ENCODE data around the gene NREP.

Gene NREP

DNA sequence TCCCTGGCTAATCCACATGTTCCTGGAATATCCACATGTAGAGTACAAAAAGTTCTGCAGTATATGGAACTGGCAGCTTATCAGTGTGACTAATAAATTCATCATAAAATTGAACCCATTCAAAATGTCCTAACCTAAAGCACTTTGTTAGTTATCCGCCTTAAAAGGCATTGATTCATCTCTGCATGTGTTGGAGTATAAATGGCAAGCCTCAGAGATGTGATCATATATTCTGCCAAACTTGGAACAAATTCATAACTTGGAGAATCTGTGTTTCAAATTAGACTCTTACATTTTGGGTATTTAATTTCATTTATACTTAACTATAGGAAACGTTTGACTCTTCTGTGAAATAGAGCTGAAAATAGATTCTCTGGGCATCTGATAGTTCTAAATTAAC is 25.2 kb upstream of the NREP start:
- no peaks in the 10 kb centered on the region for H3K27me3 ChIP-seq (ENCODE audit: insufficient read depth, low read depth, severe bottlenecking)
- no peaks in the 10 kb centered on the region for H3K36me3 ChIP-seq
- no peaks in the 10 kb centered on the region for H3K9me3 ChIP-seq (ENCODE audit: severe bottlenecking)
- TF ChIP-seq, protein P1, sequence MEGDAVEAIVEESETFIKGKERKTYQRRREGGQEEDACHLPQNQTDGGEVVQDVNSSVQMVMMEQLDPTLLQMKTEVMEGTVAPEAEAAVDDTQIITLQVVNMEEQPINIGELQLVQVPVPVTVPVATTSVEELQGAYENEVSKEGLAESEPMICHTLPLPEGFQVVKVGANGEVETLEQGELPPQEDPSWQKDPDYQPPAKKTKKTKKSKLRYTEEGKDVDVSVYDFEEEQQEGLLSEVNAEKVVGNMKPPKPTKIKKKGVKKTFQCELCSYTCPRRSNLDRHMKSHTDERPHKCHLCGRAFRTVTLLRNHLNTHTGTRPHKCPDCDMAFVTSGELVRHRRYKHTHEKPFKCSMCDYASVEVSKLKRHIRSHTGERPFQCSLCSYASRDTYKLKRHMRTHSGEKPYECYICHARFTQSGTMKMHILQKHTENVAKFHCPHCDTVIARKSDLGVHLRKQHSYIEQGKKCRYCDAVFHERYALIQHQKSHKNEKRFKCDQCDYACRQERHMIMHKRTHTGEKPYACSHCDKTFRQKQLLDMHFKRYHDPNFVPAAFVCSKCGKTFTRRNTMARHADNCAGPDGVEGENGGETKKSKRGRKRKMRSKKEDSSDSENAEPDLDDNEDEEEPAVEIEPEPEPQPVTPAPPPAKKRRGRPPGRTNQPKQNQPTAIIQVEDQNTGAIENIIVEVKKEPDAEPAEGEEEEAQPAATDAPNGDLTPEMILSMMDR (IDR thresholded peaks at IDR 0.05; ENCODE audit: low read depth, low read length), result no peak
- no peak overlapping the region for H3K4me3 ChIP-seq (ENCODE audit: low read depth, low read length)
- no peak overlapping the region for H3K27ac ChIP-seq
- DNase-seq, result no peak

DNA sequence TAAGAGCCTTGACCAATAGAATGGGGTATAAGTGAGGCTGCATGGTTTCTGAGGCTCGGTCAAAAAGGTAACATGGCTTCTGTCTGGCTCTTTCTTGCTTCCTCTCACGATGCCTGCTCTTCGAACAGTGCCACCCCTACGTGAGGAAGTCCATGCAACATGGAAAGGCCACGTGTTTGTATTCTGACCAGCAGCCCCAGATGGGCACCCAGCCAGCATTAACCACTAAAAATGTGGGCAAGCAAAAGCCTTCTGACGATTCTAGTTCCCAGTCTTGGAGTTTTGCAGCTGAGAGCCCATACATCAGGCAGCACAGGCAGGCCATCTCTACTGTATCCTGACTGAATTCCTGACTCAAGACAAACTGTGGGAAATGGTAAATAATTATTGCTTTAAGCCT is 24.2 kb upstream of the NREP start:
- H3K27ac ChIP-seq, result no peak overlapping the region
- H3K36me3 ChIP-seq, result no peaks in the 10 kb centered on the region
- DNase-seq, result no peak
- TF ChIP-seq, protein P1 (IDR thresholded peaks at IDR 0.05; ENCODE audit: low read depth, low read length), result no peak
- no peak overlapping the region for H3K4me3 ChIP-seq (ENCODE audit: low read depth, low read length)
- no peaks in the 10 kb centered on the region for H3K27me3 ChIP-seq (ENCODE audit: insufficient read depth, low read depth, severe bottlenecking)
- no peaks in the 10 kb centered on the region for H3K9me3 ChIP-seq (ENCODE audit: severe bottlenecking)

DNA sequence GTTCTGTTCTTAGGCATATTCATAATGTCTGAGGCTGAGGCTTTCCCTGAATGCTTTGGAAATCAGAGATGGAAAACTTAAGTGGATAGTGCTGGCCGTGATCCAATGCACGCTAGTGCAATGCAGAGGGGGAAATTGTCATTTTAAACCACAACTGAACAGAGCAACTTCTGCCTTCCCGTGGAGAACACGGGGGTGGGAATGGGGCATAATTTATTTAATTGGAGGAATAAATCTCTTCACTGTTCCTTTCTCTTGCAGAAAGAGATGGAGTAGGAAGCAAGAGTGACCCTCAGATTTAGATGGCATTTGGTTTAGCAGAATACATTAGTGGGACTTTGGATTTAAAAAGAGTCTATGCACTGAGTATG is 22.9 kb upstream of the NREP start:
- Histone ChIP-seq H3K36me3 (no peaks in the 10 kb centered on the region), H3K27me3 (ENCODE audit: insufficient read depth, low read depth, severe bottlenecking) (no peaks in the 10 kb centered on the region), H3K27ac (no peak overlapping the region), H3K9me3 (ENCODE audit: severe bottlenecking) (no peaks in the 10 kb centered on the region), H3K4me3 (ENCODE audit: low read depth, low read length) (no peak overlapping the region)
- DNase-seq, result no peak
- TF ChIP-seq, protein P1 (IDR thresholded peaks at IDR 0.05; ENCODE audit: low read depth, low read length), result no peak

DNA sequence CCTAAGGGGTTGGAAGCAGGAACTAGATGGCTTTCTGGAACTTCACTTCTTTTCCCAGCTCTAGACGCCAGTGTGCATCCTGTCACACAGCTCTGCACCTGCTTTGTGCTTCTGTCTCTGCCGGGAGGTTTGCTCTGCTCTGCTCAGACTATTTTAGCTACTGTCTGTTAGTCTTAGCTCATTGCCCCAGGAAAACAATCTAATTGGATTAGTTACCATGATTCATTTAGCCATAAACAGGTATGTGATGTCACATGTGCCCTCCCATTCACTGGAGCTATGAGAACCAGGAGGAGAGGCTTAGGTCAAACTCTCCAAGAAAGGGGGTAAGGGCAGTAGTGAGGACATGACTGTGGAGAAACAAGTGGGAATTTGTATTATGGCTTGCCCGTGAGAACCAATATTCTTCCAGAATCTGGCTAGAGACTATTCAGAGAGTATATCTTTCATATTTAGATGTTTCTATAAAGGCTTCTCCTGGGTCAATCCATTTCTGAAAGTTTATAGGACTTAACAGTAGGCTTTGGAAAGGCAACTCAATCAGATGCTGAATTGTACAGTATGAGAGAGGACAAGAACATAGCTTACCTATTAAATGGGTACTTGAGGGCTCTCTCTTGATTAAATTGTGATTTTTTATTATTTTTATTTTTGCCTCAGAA is 22.4 kb upstream of the NREP start:
- Histone ChIP-seq H3K9me3 (ENCODE audit: severe bottlenecking) (no peaks in the 10 kb centered on the region), H3K4me3 (ENCODE audit: low read depth, low read length) (no peak overlapping the region), H3K27ac (no peak overlapping the region), H3K36me3 (no peaks in the 10 kb centered on the region), H3K27me3 (ENCODE audit: insufficient read depth, low read depth, severe bottlenecking) (no peaks in the 10 kb centered on the region)
- no peak for DNase-seq
- TF ChIP-seq, protein P1 (IDR thresholded peaks at IDR 0.05; ENCODE audit: low read depth, low read length), result no peak

DNA sequence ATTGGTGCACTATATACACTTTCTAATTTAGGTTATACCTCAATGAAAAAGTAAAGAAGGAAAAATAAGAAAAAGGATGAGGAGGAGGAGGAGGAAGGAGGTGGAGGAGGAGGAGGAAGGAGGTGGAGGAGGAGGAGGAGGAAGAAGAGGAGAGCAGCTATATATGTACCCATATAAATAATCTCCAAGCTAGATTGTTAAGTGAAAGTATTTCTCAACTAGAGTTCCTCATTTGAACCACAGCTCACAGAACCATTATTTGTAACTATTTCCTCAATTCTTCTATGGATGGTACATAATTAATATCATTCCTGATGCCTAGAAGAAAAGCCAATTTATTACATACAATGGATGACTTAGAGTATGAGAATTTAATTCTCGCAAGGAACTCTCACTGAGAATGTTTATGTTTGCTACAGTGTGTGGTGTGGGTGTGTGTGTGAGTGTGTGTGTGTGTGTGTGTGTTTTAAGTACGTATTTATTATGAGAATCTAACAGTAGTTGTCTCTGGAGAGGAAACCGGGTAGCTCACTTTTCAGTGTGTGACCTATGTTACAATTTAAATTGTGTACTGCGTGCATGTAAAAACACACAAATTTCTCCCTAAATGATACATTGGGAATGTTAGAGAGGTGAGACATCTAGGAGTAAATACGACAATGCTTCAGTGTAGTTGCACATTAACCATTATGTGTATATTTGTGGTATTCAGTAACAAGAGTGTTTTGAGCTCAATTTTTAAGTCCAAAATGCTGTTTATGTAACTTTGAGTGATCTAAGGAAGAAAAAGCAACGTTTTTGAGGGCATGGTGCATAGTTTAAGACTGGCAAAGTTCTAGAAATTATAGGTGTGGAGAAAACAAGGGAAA is 20.2 kb upstream of the NREP start:
- no peak overlapping the region for H3K27ac ChIP-seq
- no peaks in the 10 kb centered on the region for H3K9me3 ChIP-seq (ENCODE audit: severe bottlenecking)
- no peak overlapping the region for H3K4me3 ChIP-seq (ENCODE audit: low read depth, low read length)
- TF ChIP-seq, protein P1 (IDR thresholded peaks at IDR 0.05; ENCODE audit: low read depth, low read length), result no peak
- no peaks in the 10 kb centered on the region for H3K27me3 ChIP-seq (ENCODE audit: insufficient read depth, low read depth, severe bottlenecking)
- H3K36me3 ChIP-seq, result no peaks in the 10 kb centered on the region
- DNase-seq, result no peak
